Brain microvascular endothelial cell (primary cell): ENCODE data around the gene LAMB4.

Source experiments
- DNase-seq: peaks from one replicate; pipeline ENCODE4 v3.0.0-alpha.2; 2020
- H3K27ac ChIP-seq: fragments of 250-450 bp; sonication (Bioruptor Pico); 2 replicates; pipeline ENCODE4 v1.5.1; 2020; ENCODE audit warnings: mild to moderate bottlenecking, moderate library complexity
- H3K27me3 ChIP-seq: fragments of 250-450 bp; sonication (Bioruptor Pico); replicated peaks from 2 replicates; pipeline ENCODE4 v1.5.1; 2020; ENCODE audit warnings: mild to moderate bottlenecking
- H3K36me3 ChIP-seq: fragments of 250-450 bp; sonication (Bioruptor Pico); replicated peaks from 2 replicates; pipeline ENCODE4 v1.5.1; 2020; ENCODE audit warnings: mild to moderate bottlenecking
- H3K4me3 ChIP-seq: 2 replicates; pipeline ENCODE4 v1.5.1; 2011; ENCODE audit warnings: low read depth, mild to moderate bottlenecking, control low read depth, low read length, moderate library complexity
- in situ Hi-C: cut with HindIII; loops from 2 replicates; pipeline ENCODE4 v1.10.0; 2017; ENCODE audit warnings: low sequenced_read_pairs, low pct_ligation_motif_present
- TF ChIP-seq, protein P1 (sequence below): IDR thresholded peaks from 2 replicates; pipeline ENCODE4 v1.5.1; 2011; ENCODE audit warnings: low read depth, mild to moderate bottlenecking, moderate library complexity, low read length, control low read depth, inconsistent platforms; ENCODE audit errors: missing control alignments

LAMB4 gene

GRCh38 chr7:108077709-108078108 is 52.5 kb downstream of the LAMB4 start:
- Histone ChIP-seq H3K4me3 (no peak overlapping the region), H3K36me3 (no peaks in the 10 kb centered on the region), H3K27ac (peak overlapping the region; percentile 86), H3K27me3 (no peaks in the 10 kb centered on the region)
- TF ChIP-seq, protein P1, sequence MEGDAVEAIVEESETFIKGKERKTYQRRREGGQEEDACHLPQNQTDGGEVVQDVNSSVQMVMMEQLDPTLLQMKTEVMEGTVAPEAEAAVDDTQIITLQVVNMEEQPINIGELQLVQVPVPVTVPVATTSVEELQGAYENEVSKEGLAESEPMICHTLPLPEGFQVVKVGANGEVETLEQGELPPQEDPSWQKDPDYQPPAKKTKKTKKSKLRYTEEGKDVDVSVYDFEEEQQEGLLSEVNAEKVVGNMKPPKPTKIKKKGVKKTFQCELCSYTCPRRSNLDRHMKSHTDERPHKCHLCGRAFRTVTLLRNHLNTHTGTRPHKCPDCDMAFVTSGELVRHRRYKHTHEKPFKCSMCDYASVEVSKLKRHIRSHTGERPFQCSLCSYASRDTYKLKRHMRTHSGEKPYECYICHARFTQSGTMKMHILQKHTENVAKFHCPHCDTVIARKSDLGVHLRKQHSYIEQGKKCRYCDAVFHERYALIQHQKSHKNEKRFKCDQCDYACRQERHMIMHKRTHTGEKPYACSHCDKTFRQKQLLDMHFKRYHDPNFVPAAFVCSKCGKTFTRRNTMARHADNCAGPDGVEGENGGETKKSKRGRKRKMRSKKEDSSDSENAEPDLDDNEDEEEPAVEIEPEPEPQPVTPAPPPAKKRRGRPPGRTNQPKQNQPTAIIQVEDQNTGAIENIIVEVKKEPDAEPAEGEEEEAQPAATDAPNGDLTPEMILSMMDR: no peak
- in situ Hi-C loops: no loop called here
- DNase-seq: no peak

DNA sequence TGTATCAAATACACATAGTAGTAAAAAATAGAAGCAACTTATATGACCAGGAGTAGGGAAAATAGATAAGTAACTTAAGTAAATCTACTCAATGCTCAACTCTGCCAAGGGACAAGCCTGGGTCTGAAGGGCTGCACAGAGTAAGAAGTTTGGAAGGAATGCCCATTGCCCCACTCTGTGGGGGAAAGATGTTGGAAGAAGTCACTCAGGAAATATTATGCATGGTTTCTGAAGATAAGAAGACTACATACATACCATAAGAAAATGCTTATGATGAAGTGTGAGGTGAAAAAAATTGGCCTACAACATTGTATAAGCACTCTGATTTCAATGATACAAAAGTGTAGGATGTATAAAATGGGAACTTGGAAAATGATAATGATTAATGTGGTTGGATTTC is 54.0 kb downstream of the LAMB4 start:
- TF ChIP-seq, protein P1: no peak
- in situ Hi-C loops: no loop called here
- no peak overlapping the region for H3K4me3 ChIP-seq
- H3K27me3 ChIP-seq: no peaks in the 10 kb centered on the region
- H3K27ac ChIP-seq: no peak overlapping the region
- H3K36me3 ChIP-seq: no peaks in the 10 kb centered on the region
- DNase-seq: no peak

DNA sequence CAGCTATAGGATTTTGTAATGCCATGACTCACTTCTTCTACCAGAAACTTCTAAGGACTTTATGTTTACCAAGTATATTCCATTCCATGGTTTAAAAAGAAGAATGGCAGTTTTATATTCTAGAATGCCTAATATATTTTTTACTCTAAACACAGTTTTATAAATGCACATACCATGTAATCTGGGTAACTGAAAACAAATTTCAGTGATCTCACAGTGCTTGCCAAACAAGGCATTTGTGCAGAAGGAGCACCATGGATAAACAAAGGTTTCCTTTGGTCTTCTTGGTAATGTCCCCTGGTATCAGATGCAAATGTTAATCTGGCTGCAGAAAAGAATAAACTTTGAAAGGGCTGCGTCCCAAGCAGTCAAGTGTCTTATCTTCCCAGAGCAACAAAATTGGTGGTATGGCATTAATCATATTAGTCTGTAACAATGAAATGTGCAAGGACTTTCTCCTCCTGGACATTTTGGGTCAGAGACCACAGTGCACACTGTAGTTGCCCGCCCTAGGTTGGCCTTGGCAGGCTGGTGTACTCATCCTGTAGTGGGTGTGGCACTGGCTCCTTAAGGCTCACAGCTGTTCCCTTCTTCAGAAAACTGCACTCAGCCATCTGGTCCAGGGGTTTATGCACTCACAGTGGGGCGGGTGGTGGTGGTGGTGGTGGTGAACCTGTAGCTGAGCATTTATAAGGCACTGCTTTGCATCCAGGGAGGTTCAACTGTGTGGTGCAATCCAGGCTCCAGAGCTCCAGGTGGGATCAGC is 56.7 kb downstream of the LAMB4 start:
- no peak for DNase-seq
- H3K4me3 ChIP-seq: no peak overlapping the region
- no peaks in the 10 kb centered on the region for H3K27me3 ChIP-seq
- in situ Hi-C loops: no loop called here
- TF ChIP-seq, protein P1: no peak
- no peak overlapping the region for H3K27ac ChIP-seq
- H3K36me3 ChIP-seq: no peaks in the 10 kb centered on the region

- in situ Hi-C loops: no loop called here
- no peaks in the 10 kb centered on the region for H3K36me3 ChIP-seq
- H3K4me3 ChIP-seq: no peak overlapping the region
- TF ChIP-seq, protein P1: no peak
- no peak for DNase-seq
- H3K27me3 ChIP-seq: no peaks in the 10 kb centered on the region
- no peak overlapping the region for H3K27ac ChIP-seq
These were observed 57.4 kb downstream of the LAMB4 start for GRCh38 chr7:108072739-108073138.

DNA sequence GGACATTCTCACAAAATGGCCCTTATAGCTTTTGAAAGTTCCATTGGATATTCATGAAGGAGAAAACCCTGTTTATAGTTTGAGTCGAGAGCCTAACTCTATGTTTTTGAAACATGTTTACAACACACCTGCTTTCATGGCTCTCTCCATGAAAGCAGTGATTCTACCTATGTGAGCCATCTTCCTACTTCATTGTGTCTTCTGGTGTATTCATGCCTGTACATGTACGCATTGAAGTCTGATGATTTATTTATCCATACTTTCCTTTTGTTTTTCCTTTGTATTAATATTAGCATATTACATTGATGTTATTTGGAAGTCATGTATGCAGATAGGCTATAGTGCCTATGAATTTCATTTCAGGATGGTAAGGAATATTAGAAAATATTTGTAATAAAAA is 58.0 kb downstream of the LAMB4 start:
- H3K4me3 ChIP-seq: no peak overlapping the region
- in situ Hi-C loops: no loop called here
- no peak for DNase-seq
- no peak overlapping the region for H3K27ac ChIP-seq
- TF ChIP-seq, protein P1: no peak
- H3K36me3 ChIP-seq: no peaks in the 10 kb centered on the region
- no peaks in the 10 kb centered on the region for H3K27me3 ChIP-seq

DNA sequence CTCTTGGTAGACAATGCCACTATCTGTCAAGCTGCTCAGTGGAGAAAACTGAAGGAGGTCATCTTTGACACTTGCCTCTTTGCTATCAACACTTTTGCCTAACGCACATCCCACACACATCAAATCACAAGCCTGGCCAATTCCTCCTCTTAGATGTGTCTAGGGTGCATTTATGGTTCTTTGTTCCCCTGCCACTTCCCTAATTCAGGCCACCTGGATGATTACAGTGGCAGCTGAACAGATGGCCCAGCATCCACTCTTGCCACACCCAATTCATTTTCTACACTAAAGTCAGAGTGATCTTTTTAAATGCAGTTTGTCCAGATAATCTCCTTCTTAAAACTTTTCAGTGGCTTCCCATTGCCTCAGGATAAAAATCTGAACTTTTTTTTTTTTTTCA is 58.6 kb downstream of the LAMB4 start:
- TF ChIP-seq, protein P1: no peak
- H3K27me3 ChIP-seq: no peaks in the 10 kb centered on the region
- in situ Hi-C loops: no loop called here
- no peaks in the 10 kb centered on the region for H3K36me3 ChIP-seq
- H3K27ac ChIP-seq: no peak overlapping the region
- no peak overlapping the region for H3K4me3 ChIP-seq
- DNase-seq: no peak
